GM12864 (cell line): ENCODE measurements around the gene POU3F1.
A peak's percentile ranks its signal among the peaks of the same experiment; 100 is the strongest.

Source experiments
- DNase-seq: peaks from one replicate; pipeline ENCODE4 v3.0.0-alpha.2; 2011; ENCODE audit warnings: low read depth
- H3K4me3 ChIP-seq: 2 replicates; pipeline ENCODE4 v1.5.1; 2011; ENCODE audit warnings: mild to moderate bottlenecking, low read depth, low read length, control low read depth
- CTCF ChIP-seq: IDR thresholded peaks from 2 replicates; pipeline ENCODE4 v1.5.1; 2011; ENCODE audit warnings: low read depth, mild to moderate bottlenecking, moderate library complexity, low read length, control low read depth, inconsistent platforms; ENCODE audit errors: missing control alignments

Gene POU3F1

GRCh38 chr1:38027201-38028104, 19.1 kb downstream of the POU3F1 start:
- no peak for DNase-seq
- H3K4me3 ChIP-seq, result no peak overlapping the region
- no peak for TF ChIP-seq CTCF

GRCh38 chr1:38026592-38027200, 19.9 kb downstream of the POU3F1 start:
- TF ChIP-seq CTCF, result peak; percentile 70
- DNase-seq, result no peak
- no peak overlapping the region for H3K4me3 ChIP-seq

GRCh38 chr1:38025664-38026063, 20.9 kb downstream of the POU3F1 start:
- no peak for TF ChIP-seq CTCF
- H3K4me3 ChIP-seq, result no peak overlapping the region
- DNase-seq, result no peak

GRCh38 chr1:38025233-38025632, 21.4 kb downstream of the POU3F1 start:
- TF ChIP-seq CTCF, result no peak
- no peak for DNase-seq
- H3K4me3 ChIP-seq, result no peak overlapping the region

GRCh38 chr1:38022810-38023209, 23.8 kb downstream of the POU3F1 start:
- TF ChIP-seq CTCF, result no peak
- DNase-seq, result no peak
- H3K4me3 ChIP-seq, result no peak overlapping the region

GRCh38 chr1:38021969-38022368, 24.6 kb downstream of the POU3F1 start:
- DNase-seq, result no peak
- no peak for TF ChIP-seq CTCF
- H3K4me3 ChIP-seq, result no peak overlapping the region
